MCF 10A (cell line): Measurements from ENCODE around the gene GSG1L. TPM values are rescaled to one million over a fixed set of nuclear protein-coding genes. Genes with fewer than 3 reads are reported as not detected.

Source experiments
- BruUV-seq: library from RNA; stranded (reverse); fragments of 400-500 nt; replicated peaks from 2 replicates; lab custom pipeline; 2021; lab: Mats Ljungman, UMichigan
- CTCF ChIA-PET: fragments of 300-600 bp; sonication (Branson Sonifier 250); formaldehyde crosslinking; extraction: SDS; loops from one replicate; lab custom pipeline; 2021; ENCODE audit warnings: antibody characterized with exemption, inconsistent platforms; lab: Yijun Ruan, JAX
- POLR2A ChIA-PET: fragments of 300-600, 350-650 bp; sonication (Branson Sonifier 250); formaldehyde crosslinking; extraction: SDS; loops from one replicate; lab custom pipeline; 2020; ENCODE audit warnings: antibody characterized with exemption, inconsistent platforms; lab: Yijun Ruan, JAX
- DNase-seq: peaks from one replicate; pipeline ENCODE4 v3.0.0-alpha.2; 2018; ENCODE audit not compliant: unreplicated experiment
- H3K27ac Mint-ChIP-seq: one replicate; pipeline ENCODE4 v1.8.0; 2022; ENCODE audit warnings: mild to moderate bottlenecking, low read depth, mixed read lengths; ENCODE audit not compliant: unreplicated experiment
- H3K27me3 Mint-ChIP-seq: one replicate; pipeline ENCODE4 v1.8.0; 2022; ENCODE audit warnings: mixed read lengths; ENCODE audit not compliant: insufficient read depth, unreplicated experiment
- H3K36me3 Mint-ChIP-seq: one replicate; pipeline ENCODE4 v1.8.0; 2022; ENCODE audit warnings: mild to moderate bottlenecking, moderate library complexity, mixed read lengths; ENCODE audit not compliant: insufficient read depth, unreplicated experiment
- H3K4me1 Mint-ChIP-seq: one replicate; pipeline ENCODE4 v1.8.0; 2022; ENCODE audit warnings: mixed read lengths; ENCODE audit not compliant: insufficient read depth, unreplicated experiment
- H3K4me3 Mint-ChIP-seq: one replicate; pipeline ENCODE4 v1.8.0; 2022; ENCODE audit warnings: mild to moderate bottlenecking, moderate library complexity, mixed read lengths; ENCODE audit not compliant: unreplicated experiment
- H3K9me3 Mint-ChIP-seq: one replicate; pipeline ENCODE4 v1.8.0; 2022; ENCODE audit warnings: mixed read lengths; ENCODE audit not compliant: unreplicated experiment
- intact Hi-C: fragments of 100-400 bp; cut with micrococcal nuclease; formaldehyde crosslinking; loops from 2 replicates; pipeline ENCODE4 v1.14.1; 2022
- total RNA-seq: library from RNA; stranded (reverse); gene quantifications from 2 replicates; pipeline ENCODE4 v1.2.3, GENCODE V29; 2022
- TF ChIP-seq, protein P1 (sequence below): fragments of 200-600 bp; IDR thresholded peaks from one replicate; pipeline ENCODE4 v1.8.0; 2022; ENCODE audit warnings: antibody characterized with exemption, mild to moderate bottlenecking; ENCODE audit not compliant: unreplicated experiment

Gene GSG1L
- total RNA-seq, 1 experiment from 2014 or later, result not detected

DNA sequence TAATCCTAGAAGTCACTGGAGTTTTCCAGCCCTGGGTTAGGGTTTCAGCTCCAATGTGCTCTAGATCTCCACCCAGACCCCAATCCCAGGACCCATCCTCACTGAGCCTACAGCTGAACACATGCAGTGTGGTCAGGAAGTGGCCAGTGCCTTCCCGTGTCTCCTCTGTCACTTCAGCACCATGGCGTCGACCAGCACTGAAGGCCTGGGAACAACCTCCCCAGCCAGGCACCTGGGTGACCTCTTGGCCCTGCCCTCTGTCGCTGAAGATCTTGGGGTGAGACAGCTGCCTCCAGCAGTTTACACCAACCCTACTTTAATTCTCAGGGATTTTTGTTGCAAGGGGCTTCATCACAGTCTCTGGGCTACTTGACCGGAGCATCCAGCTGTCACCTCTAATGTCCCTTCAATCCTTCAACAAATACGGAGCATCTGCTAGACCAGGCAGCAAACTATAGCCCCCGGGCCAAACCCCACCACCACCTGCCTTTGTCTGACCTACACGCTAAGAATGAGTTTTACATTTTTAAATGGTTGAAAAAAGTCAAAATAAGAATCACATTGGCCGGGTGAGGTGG, 18.0 kb upstream of the GSG1L start:
- Mint-ChIP-seq H3K4me3 (no peak overlapping the region), H3K4me1 (no peaks in the 10 kb centered on the region), H3K27ac (no peak overlapping the region), H3K36me3 (no peaks in the 10 kb centered on the region), H3K27me3 (peaks cover 9% of the 10 kb centered on the region), H3K9me3 (no peaks in the 10 kb centered on the region)
- POLR2A ChIA-PET, result interaction anchor here (0.9 kb wide), 1 partner anchor 11 kb away, joined by 3 read pairs; no protein-coding TSS in a partner anchor
- TF ChIP-seq, protein P1, sequence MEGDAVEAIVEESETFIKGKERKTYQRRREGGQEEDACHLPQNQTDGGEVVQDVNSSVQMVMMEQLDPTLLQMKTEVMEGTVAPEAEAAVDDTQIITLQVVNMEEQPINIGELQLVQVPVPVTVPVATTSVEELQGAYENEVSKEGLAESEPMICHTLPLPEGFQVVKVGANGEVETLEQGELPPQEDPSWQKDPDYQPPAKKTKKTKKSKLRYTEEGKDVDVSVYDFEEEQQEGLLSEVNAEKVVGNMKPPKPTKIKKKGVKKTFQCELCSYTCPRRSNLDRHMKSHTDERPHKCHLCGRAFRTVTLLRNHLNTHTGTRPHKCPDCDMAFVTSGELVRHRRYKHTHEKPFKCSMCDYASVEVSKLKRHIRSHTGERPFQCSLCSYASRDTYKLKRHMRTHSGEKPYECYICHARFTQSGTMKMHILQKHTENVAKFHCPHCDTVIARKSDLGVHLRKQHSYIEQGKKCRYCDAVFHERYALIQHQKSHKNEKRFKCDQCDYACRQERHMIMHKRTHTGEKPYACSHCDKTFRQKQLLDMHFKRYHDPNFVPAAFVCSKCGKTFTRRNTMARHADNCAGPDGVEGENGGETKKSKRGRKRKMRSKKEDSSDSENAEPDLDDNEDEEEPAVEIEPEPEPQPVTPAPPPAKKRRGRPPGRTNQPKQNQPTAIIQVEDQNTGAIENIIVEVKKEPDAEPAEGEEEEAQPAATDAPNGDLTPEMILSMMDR, result no peak
- intact Hi-C loops, result no loop called here
- DNase-seq, result no peak
- CTCF ChIA-PET, result interaction anchor here (0.7 to 2.6 kb wide), 3 partner anchors 10 to 109 kb away, joined by 3 to 19 read pairs (median 3); no protein-coding TSS in a partner anchor
- BruUV-seq, result no TSS peak

DNA sequence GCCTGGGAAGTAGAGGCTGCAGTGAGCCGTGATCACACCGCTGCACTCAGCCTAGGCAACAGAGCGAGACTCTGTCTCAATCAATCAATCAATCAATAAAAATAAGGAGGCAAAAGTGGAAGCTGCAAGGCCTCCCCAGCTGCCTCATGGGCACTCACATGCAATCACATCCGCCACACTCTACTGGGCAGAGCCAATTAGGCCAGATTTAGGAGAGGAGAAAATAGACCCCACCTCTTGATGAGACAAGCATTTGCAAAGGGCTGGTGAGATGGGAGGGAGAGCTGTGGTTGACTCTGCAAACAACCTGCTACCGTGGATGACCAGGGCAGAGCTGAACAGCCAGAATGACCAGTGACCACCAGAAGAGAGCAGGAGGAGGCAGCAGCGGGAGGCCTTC, 14.7 kb upstream of the GSG1L start:
- DNase-seq, result no peak
- Mint-ChIP-seq H3K36me3 (no peaks in the 10 kb centered on the region), H3K27me3 (peaks cover 39% of the 10 kb centered on the region), H3K9me3 (no peaks in the 10 kb centered on the region), H3K4me1 (no peaks in the 10 kb centered on the region), H3K27ac (no peak overlapping the region), H3K4me3 (no peak overlapping the region)
- intact Hi-C loops, result no loop called here
- ChIA-PET POLR2A (no interaction called here), CTCF (no interaction called here)
- TF ChIP-seq, protein P1, result no peak
- no TSS peak for BruUV-seq

GRCh38 chr16:28073836-28074235, 10.3 kb upstream of the GSG1L start:
- intact Hi-C loops, result loop anchor here (5.0 kb wide), 1 partner anchor 382 kb away; no protein-coding TSS in a partner anchor
- DNase-seq, result no peak
- POLR2A ChIA-PET, result no interaction called here
- Mint-ChIP-seq H3K27me3 (peaks cover 65% of the 10 kb centered on the region), H3K4me1 (no peaks in the 10 kb centered on the region), H3K27ac (no peak overlapping the region), H3K4me3 (no peak overlapping the region), H3K9me3 (no peaks in the 10 kb centered on the region), H3K36me3 (no peaks in the 10 kb centered on the region)
- TF ChIP-seq, protein P1, result no peak
- CTCF ChIA-PET, result interaction anchor here (0.6 to 6.7 kb wide), 4 partner anchors 101 to 447 kb away, joined by 3 to 68 read pairs (median 4); no protein-coding TSS in a partner anchor
- no TSS peak for BruUV-seq

DNA sequence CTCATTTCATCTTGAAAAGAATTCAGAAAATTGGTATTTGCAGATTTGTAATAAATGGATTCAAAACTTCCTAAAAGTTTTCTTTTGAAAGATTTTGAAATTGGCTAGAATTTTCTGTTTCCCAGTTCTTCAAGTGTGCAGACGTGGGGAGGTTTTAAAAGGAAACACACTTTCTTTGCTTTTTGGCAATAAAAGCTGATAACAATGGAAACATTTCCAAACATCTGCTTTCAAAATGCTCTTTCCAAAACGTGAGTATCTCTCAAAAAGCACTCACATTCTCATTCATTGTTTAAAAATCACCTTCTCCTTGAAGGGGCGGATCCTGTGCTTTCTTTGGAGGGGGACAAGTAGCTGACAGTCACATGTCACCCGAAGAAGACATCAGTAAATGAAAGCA, 8.6 kb upstream of the GSG1L start:
- no TSS peak for BruUV-seq
- CTCF ChIA-PET, result interaction anchor here (0.7 to 6.7 kb wide), 13 partner anchors 9 to 522 kb away, joined by 3 to 68 read pairs (median 8); no protein-coding TSS in a partner anchor

More for the DNA sequence above, 8.6 kb upstream of the GSG1L start:
- peaks cover 62% of the 10 kb centered on the region for H3K27me3 Mint-ChIP-seq
- no peak overlapping the region for H3K4me3 Mint-ChIP-seq
- POLR2A ChIA-PET, result no interaction called here
- intact Hi-C loops, result loop anchor here (5.0 kb wide), 1 partner anchor 380 kb away; no protein-coding TSS in a partner anchor
- H3K9me3 Mint-ChIP-seq, result no peaks in the 10 kb centered on the region
- H3K4me1 Mint-ChIP-seq, result peaks cover 8% of the 10 kb centered on the region
- no peaks in the 10 kb centered on the region for H3K36me3 Mint-ChIP-seq
- TF ChIP-seq, protein P1, result no peak
- DNase-seq, result no peak
- no peak overlapping the region for H3K27ac Mint-ChIP-seq
